ENCODE measurements around the gene ITGA4.

Gene ITGA4

DNA sequence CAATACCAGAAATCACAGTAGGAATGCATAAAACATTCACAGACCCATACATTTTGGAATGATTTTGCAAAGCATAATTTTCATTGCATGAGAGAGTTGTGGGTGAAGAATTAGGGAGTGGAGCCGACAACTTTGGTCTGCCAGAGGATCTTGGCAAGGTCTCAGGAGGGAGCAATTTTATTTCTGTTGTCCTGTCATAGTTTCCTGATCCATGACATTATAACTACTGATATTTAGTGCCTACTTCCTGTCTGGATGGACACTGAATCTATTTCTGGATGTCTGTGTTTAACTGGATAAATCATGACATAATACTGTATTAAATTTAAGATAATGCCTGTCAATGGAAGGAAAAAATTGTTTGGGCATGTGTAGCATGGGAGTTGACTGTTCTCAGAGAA is 2.4 kb downstream of the ITGA4 start:
- no peak for DNase-seq

DNA sequence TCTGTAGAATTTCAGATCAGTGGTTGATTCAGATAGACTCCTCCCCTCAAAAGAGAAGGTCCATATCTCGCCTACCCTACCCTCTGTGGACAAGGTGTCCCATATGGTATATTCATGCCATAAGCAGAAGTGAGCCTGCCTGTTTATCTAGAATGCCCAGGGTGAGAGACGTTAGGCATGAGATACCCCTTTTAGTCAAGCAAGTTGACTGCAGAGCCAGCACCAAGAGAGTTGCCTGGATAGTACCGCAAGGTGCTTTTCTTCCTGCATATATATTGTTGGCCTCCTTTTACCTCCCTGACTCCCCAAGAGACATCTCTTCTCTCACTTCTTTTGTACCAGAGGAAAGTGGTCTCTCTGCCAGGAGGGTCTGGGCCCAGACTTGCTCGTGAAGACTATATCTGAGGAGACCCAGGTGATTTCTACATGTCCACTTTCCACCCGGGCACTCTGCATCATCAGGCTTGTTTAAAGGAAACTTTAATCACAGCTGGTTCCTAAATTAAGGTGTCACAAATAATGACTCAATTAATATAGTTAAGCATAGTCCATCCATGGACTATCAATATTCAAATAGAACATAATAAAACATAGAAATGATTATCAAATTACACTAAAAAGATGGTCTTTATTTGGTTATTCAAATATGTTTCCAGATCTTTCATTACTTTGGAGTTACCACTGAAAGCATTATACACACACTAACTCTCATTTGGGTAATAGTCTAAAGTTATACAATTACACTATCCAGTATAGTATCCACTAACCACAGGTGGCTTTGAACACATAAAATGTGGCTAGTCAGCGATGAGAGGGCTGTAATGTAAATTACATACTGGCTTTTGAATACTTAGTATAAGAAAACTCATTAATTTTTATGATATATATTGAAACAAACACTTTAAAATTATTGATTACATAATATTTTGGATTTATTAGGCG is 4.1 kb downstream of the ITGA4 start:
- DNase-seq = peak; percentile 22

DNA sequence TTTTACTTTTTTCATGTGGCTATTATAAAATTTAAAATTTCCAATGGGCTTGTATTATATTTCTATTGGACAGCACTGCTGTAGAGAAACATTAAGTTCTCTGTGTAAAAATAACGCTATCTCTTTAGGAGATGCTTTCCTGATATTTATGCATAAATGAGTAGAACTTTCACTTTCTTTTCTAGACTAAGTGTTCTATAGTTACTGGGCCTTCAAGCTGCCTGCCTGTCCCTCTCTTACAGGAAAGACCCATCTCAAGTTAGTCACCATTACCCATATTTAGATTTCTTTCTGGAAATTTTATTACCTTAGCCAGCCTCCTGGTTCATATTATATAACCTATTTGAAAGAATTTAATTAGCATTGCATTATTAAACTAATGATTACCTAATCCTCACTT is 4.8 kb downstream of the ITGA4 start:
- DNase-seq = peak; percentile 36

DNA sequence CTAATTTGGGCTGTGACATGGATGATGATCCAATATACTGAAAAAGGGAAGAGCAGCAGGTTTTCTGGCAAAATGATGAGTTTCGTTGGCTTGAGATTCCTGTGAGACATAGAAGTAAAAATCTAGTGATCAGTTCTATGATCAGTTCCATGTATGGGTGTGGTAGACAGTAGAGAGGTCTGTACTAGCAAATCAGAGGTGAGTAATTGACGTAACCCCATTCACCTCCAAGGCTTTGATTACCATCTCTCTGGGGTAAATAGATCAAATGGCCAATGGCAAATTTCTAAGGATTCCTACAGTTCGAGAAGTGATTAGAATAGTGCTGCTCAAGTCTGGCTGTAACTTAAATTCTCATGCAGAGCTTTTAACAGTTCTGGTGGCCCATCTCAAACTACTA is 6.4 kb downstream of the ITGA4 start:
- no peak for DNase-seq

DNA sequence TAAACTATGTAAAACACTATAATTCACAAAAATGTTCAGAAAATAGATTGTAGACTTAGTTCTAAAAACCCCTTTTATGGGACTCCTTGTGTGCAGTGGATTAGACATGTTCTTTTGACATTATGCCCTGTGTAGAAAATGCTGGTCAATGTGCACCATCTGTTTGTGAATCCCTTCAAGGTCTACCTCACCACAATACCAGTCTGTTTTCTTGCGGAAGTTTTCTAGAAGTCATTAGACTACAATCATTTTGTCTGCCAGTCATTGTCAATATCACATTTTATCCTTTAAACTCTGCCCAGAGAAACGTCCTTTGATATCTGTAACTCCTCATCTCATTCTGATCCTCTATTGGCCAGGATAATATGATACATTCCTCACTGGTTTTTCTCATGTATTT is 7.8 kb downstream of the ITGA4 start:
- no peak for DNase-seq

DNA sequence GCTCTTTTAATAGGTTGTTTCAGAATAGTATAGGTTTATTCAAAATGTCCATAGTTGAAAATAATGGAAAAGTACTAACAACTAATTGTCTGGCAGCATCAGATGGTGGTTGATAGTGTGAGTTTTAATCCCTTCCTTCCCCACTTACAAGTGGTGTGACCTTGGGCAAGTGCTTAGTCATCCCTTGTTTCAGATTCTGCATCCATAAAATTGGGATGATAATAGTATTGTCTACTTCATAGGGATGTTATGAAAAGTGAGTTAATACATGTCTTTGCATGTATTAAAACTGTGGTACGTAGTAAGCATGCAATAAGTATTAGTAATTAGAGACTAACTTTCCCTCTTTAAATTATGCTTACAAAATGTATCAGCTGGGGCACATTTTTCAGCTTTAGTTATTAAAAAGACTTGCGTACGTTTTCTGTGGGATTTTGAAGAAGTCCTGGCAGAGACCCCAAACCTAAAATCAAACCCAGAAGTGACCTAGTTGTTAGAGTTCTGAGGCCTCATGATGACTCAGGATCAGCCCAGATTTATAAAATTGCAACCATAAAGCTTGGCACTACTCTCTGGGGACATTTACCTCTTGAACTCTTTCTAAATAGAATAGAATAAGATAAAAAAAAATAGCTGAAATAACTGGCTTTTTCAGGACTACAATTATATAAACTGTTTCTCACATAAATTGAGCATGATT is 8.6 kb downstream of the ITGA4 start:
- DNase-seq = no peak

DNA sequence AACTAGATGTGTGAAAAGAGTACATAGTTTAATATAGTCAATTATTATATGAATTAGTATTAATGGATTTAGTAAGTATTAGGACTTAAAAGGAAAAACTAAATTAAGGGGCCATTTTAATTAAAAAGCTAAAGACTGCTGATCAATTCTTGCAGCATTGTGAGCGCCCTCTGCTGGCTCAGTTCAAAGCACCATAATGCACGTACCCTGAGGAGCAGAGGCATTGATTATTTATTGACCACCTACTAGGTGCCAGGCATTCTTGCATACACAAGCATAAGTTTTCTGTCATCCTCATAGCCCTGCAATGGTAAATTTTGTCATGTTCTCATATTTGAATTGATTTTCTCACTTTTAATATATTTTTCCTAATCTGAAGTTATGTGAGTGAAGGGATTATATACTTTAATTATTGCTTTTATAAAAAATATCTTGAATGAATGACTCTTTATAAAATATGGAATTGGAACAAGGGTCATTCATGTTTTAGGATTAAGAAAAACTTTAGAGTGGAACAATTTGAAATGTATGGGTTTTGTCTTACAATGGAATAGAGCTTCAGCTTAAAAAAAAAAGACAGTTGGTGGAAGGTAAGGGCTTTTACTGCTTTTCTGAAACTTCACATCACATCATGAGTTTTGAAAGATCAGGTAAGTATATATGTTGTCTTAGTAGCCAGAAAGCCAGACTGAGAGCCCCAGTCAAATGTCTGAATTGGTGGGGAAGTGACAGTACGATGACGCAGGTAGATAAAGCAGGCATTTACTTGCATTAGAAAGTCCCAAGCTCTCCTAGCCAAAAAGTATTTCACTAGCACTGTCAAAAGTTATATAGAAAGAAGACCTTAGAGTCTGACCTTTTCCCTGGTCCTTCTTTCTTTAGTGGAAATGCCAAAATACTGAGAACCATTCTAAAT is 9.7 kb downstream of the ITGA4 start:
- peak; percentile 86 for DNase-seq

DNA sequence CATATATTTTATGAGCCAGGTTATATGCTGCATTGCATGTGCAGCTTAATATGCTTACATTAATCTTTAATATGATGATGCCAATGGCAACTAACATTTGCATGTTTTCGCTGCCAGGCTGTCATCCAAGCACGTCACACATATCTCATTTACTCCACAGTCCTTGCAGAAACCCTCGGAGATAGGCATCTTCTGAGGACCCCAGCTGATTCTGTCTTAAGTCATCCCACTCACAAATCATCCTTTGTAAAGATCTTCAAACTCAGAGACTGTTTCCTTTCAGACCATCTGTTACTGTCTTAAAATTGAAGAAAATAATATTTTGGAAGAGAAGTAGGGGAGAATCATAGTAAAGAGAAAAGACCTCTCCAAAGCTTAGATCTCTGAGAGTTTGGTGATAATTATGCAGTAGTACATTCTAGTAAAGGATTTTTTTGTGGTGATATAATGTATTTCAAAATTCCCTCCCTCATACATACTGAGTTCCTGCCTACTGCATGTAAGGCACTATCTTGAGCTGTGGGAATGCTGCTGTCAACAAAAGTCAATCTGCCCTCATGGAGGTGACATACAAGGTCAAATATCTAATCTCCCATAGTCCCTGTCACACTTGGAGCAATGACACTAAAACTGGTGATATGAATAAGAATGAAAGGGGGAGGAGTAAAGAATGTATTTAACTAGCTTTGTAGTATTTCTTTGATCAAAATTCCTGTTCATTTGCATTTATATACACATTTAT is 11.0 kb downstream of the ITGA4 start:
- no peak for DNase-seq

DNA sequence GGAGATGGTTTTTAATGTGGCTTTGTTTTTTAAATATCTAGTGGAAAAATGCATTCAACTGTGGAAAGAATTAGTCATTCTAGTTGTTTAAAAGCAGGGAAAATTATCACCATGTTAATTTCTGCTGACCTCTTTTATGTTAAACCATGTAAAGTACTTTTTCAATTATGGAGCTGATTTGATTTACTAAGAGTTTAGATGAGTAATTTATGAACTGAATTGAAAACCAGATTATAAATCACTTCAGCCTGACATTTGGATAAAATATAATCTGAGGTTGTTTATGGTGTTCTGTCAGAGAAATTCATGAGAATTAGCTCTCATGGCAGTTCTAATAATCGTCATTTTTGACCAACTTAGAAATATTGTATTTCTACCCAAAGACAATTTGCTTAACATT is 11.6 kb downstream of the ITGA4 start:
- DNase-seq = no peak

DNA sequence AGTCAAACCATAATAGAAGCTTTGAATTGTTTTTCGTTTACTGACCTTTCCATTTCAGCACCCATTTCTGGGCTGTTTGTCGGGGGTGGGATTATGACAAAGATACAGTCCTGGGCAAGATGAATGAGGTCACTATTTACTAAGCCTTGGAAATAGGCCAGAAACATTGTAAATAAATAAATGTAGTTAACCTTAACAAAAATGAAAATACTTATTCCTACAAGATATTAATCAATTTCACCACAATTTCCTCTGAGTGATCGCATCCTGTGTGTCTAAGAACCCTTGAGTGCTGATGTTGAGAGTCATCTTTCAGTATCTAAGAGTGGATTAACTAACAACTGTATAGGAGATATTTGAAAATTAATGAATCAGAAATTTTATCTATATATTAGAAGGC is 14.0 kb downstream of the ITGA4 start:
- DNase-seq = no peak

DNA sequence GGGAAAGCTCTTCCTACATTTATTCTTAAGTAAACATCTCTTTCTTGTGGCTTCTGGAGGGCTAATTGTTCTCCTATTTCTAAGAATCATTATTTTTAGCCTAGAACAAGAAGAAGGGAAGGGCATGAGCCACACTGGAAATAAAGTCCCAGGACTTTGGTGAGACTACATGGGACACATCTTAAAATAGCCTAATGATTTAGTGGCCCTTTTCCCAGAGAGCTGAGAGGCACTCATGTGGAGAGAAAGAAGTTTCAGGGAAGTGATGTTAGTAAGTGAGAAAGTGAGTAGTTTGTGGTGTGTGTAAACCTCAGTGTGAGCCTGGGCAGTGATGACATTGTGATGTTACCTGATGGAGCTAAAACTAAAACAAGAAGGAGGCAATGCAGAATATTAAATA is 14.6 kb downstream of the ITGA4 start:
- no peak for DNase-seq

DNA sequence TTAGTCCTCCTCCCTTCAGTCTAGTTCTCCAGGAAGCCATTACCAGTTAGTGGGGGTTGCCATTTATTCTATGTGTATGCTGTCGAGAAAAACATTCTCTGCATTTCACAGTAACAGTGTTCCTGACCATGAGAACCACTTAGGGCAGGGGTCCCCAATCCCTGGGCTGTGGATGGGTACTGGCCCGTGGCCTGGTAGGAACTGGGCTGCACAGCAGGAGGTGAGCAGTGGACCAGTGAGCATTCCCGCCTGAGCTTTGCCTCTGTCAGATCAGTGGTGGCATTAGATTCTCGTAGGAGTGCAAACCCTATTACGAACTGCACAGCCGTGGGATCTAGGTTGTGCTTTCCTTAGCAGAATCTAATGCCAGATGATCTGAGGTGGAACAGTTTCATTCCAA is 15.8 kb downstream of the ITGA4 start:
- no peak for DNase-seq

DNA sequence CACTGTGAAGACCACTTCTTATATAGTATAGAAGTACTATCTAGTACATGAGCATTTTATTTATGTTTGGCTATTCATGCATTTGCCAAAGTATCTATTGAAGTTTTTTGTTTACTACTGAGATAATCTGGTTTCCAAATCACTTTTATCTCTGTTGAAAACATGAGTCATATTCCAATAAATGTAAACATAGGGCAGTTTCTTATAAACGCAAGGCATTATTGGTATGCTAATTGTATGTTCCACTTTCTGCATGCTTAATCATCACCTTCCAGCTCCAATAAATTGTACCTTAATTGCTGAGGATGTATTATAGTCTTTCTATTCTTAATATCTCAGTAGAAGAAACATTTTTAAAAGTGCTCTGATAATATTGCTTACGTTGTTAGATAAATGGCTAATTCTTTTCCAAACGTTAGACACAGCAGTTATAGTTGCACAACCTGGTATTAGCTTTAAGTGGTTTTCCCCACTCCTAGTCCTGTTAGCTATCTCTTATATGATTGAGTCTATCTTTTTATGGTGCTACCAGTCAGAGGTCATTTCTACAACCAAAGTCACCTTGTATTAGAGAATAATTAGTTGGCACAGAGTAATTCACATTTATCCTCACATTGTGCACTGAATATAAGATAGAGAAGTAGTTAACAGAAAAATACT is 17.2 kb downstream of the ITGA4 start:
- DNase-seq = no peak

DNA sequence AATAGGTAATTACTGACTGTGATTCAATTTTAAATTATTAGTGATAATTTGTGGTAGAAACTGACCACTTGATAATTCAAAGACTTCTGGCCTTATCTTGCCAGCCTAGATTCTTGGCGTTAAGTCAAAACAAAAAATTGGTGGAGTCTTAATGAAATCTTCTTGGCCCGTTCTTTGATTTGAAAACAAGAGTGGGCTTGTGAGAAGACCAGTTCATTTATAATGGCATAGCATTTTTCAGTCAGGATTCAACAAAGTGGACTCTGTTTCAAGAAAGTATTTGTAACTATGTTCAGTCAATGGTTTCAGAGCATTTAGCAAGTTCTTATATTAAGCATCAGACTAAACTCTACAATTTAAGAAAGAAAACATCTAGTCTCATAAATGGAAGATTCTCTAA is 26.0 kb downstream of the ITGA4 start:
- DNase-seq = no peak

DNA sequence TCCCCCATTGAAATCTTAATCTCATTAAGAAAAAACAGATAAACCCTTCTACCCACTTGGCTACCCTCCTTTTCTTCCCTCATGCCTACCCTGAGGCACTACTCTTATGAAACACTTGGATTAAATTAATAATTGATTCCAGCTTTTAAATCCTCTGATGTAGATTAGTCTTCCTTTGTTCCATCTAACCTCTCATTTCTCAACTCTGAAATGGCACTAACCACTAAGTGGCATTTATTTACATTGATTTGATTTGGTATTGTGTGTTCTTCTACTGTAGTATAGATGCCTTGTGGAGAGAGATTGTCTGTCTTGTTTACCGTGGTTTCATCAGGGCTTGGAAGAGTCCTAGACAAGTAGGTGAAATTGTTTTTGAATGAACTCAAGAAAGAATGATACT is 26.7 kb downstream of the ITGA4 start:
- DNase-seq = no peak

DNA sequence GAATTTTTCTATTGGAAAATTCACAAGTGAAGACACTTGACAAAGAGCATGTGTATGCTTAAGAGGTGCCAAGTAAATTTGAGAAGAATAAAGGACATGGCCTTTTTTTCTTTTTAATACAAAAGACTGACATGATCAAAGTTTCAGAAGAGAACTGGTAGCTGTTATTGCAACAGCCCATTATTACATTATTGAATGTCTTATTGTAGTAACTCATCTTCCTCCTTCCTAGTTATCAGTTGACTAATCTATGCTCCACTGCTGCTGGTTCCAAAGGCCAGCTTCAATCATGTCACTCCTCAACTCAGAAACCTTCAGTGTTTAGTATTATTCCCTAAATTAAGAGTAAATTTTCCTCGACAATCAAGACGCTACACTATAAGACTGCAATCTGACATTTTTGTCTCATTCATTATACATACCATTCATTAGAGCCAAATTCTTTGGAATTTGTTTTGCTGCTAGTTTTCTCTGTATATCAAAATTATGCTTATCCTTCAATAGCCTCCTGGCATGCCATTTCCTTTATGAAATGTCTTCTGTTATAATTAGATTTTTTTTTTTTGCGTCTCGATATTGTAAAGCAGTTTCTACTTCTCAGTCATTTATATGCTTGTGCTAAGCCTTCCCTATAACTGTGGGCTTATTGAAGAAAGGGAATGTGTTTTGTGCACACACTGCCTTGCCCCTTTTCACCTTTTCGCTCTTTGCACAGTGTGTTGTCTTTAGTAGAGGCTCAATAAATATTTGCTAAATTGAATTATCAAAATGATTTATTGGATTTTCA is 27.9 kb downstream of the ITGA4 start:
- DNase-seq = no peak

DNA sequence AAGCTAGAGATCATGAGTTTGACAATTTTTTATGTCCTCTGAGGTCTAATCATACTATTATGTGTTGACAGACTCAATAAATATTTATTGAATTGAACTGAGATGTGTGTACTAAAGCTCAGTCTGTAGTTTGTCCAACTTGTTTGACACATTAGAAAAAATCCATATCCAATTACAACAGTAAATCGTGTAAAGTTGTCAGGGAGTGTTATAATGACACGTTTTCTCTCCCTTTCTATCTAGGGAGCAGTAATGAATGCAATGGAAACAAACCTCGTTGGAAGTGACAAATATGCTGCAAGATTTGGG is 28.4 kb downstream of the ITGA4 start:
- DNase-seq = no peak

DNA sequence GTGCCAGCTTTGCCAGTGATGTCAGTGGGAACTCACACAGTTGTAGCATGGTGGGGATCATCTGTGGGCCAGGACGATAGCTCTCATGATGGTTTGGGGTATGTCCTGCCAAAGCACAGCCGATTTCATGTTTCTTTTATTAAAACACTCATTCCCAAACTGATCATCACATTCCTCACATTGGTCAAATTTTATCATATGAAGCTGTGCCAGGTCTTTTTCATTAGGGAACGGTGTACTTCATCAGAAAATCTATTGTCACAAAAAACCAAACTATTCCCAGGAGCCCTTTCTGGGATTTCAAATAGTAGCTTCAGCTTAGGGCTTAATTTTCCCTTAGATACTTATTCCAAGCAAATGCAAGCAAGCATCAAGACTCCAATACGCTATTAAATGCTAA is 42.0 kb downstream of the ITGA4 start:
- DNase-seq = no peak

DNA sequence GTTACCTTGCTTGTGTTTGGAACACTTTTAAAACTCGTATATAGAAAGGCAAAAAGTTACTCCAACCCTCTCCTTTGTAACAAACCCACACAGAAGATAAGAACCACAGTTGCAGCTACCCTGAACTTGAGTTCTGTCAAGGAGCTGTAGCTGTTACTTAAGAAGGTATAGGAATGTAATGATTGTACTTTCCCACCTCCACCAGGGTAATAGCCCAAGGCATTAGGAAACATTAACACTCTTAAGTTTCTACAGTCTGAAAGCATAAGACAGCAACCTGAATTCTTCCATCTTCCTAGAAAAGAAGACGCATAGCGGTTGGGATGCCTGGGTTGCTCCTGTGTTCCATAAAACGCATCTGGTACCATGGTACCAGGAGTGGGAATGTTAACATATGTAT is 43.0 kb downstream of the ITGA4 start:
- DNase-seq = no peak

DNA sequence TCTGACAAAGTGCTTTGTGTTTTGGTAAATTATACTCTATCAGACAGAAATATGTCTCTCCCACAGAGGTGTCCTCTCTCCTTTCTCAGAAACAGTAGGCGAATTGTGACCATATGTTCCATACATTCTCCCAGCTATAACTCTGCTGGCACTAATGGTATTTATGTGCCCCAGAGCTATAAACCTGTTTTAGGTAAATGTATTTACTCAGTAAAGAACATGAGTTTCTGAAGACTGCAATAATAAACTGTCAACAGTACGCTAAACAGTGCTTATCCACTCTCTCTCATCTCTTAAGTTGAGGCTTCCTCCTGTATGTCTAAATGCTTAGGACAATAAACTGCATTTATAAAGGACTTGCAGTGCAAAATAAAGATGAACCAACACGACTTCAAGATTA is 58.5 kb downstream of the ITGA4 start:
- no peak for DNase-seq

DNA sequence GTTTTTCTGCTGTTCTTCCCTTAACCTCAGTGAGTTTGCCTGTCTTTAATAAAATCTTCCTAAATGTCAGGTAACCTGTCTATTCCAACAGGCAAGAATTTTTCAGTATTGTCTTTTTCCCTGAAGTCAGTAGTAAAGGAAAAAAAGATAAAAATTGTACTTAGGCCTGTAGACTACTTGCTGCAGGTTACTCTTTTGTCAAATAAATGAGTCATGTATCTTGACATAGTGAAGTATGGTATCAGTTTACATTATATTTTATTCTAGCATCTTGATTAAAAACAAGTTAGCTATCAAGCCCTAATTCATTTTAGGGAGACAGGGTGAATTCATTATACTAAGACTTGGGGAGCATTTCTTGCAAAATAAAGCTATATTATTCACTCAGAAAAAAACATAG is 59.8 kb downstream of the ITGA4 start:
- no peak for DNase-seq

All from CD4-positive, alpha-beta T cell treated with Interleukin-6 for 4 hours (primary cell).